Amygdala (tissue), 56 donors: ENCODE measurements around the gene RNF126.
"Not testable (repeated sequence)": the region's sequence is repeated elsewhere in the genome, so short reads cannot be mapped to it uniquely, and the experiment has no call there.

Source experiments
- DNase-seq, 56 donors: peaks; one replicate each; lab custom pipeline; 2025; lab: John Stamatoyannopoulos, UW

Gene RNF126

DNA sequence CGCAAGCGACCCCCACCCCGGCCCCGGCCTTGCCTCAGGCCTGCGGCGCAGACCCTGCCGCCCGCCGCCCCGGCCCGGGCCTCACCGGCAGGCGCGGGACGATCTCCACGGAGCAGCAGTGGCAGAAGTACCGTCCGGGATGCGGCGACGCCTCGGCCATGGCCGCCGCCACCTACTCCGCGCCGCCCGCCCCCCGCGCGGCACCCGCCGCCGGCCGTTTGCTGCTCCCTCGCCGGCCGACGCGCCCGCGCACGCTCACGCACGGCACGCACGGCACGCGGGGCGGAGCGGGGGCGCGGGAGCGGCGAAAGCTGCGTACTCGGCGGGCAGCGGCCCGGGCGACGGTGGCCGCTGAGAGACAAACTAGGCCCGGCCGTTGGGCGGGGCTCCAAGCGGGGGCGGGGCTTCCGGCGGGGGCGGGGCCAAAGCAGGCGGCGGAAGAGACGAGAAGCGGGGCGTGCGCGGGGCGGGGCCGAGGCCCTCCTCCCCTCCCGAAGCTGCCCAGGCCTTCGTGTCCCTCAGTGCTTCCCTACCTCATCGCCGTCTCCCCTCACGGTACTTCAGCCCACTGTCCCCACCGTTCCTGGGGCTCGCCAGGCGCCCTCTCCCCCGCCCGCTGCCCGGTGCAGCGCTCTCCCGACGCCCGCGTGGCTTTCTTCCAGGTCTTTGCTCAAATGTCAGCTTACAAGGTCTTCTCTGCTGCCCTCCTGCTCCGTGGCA is at the start of gene RNF126:
RNF126 (minus strand) TSS at position 253 of the 720 bp plus-strand sequence; CDS start at position 160, 93 bp downstream.
- peak in 55 of 56 donors; percentile 47 to 93 (median 83) for DNase-seq

DNA sequence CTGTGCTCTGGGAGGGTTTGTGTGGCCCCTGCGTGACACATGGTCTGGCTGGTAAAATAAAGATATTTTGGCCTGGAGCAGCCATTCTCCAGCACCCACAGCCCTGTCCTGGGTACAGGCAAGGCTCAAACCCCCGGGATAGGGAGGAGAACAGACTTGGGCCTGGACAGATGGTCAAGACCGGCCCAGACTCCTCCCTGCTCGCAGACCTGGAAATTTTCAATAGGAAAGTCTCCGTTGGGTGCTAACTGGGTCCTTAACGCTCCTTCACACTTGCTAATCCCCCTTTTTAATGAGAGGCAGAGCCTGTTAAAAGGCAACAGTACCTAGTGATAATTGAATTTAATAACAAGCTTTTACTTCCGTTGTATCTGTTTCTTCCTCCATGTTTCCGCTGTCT is 48.2 kb upstream of the RNF126 start:
- DNase-seq = no peak

- DNase-seq = peak in 3 of 56 donors; percentile 12 to 37 (median 19)
Measured at GRCh38 chr19:710767-711166, 47.8 kb upstream of the RNF126 start.

DNA sequence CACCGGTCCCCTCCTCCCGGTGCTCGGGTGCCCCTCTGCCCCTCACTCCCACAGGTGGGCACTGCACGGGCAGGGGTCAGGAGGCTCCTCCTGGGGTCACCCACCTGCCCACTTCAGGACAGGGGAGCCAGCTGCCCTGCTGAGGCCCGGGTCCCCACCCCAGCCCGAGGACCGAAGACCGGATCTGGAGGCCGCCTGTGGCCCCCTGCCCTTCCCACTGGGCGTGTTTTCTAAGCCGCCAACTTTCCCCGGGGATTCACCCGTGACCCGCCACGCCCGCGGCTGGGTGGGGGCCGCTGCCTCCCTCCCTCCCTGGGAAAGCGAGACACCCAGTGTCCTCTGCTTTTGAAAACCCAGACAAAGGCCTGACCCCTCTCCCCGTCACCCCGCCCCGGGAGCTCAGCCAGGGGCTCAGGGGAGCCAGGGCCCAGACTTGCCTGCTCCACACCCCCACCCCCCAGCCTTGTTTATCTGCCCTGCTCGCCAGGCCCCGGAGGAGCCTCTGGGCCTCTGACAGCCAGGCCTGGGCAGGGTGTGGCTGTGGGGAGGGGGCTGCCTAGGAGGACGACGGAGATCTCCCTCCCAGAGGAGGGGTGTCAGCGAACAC is 47.1 kb upstream of the RNF126 start:
- peak in 27 of 56 donors; percentile 4 to 65 (median 23) for DNase-seq

GRCh38 chr19:709196-709964 is 46.4 kb upstream of the RNF126 start:
- DNase-seq = peak in 1 of 56 donors; percentile 6

- peak in 20 of 56 donors; percentile 2 to 64 (median 34) for DNase-seq
Measured at GRCh38 chr19:708154-709143, 45.4 kb upstream of the RNF126 start, which contains the start of gene PALM. Gene PALM (plus strand): TSS chr19:708935. CDS start chr19:709147, 212 bp downstream.

- no peak for DNase-seq
Measured at GRCh38 chr19:704447-704741, 41.4 kb upstream of the RNF126 start.

DNA sequence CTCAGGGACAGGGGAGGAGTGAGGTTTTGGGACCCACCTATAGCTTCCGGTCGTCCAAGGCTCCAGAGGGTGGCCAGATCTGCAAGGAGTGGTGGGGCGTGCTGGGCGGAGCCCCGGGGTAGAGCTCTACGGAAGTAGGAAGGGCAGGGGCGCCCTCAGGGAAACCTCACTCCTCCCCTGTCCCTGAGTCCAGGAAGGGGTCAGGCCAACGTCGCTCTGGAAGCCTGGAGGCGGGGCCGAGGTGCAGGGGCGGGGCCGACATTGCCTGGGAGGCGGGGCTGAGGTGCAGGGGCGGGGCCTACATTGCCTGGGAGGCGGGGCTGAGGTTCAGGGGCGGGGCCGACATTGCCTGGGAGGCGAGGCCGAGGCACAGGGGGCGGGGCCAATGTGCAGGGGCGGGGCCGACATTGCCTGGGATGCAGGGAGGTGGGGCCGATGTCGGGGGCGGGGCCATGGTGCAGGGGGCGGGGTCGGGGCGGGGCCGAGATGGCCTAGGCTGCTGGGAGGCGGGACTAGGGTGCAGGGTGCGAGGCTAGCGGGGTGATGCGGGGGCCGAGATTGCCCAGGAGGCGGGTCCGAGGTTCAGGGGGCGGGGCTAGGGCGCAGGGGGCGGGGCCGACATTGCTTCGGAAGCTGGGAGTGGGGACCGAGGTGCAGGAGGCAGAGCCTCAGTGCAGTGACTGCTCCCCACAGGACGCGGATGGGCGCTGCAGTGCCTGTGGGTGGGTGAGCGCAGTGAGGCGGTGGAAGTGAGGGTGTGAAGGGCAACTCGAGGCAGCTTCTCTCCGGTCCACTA is 40.8 kb upstream of the RNF126 start:
- peak in 11 of 56 donors; percentile 10 to 76 (median 23) for DNase-seq

DNA sequence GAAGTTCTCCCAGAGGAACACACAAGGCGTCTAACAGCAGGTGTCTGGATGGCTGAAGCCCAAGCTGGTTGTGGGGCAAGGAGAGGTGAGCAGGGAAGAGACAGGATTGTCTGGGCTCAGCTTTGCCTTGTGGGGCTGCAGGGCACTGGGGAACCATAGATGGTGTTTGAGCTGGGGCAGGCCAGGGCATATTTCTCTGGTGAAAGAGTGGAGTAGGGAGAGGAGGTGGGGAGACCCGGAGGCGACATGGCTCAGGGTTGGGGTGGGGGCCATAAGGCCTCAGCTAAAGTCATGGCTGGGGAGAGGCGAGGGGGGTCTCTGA is 40.3 kb upstream of the RNF126 start:
- DNase-seq = no peak

DNA sequence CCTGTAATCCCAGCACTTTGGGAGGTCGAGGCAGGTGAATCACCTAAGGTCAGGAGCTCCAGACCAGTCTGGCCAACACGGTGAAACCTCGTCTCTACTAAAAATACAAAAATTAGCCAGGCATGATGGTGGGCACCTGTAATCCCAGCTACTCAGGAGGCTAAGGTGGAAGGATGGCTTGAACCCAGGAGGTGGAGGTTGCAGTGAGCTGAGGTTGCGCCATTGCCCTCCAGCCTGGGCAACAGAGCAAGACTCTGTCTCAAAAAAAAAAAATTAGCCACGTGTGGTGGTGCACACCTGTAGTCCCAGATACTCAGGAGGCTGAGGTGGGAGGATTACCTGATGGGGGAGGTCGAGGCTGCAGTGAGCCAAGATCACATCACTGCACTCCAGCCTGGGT is 39.8 kb upstream of the RNF126 start:
- not testable (repeated sequence) for DNase-seq

- not testable (repeated sequence) for DNase-seq
Measured at GRCh38 chr19:699885-700284, 36.9 kb upstream of the RNF126 start.

GRCh38 chr19:698529-698928 is 35.5 kb upstream of the RNF126 start:
- DNase-seq = not testable (repeated sequence)

DNA sequence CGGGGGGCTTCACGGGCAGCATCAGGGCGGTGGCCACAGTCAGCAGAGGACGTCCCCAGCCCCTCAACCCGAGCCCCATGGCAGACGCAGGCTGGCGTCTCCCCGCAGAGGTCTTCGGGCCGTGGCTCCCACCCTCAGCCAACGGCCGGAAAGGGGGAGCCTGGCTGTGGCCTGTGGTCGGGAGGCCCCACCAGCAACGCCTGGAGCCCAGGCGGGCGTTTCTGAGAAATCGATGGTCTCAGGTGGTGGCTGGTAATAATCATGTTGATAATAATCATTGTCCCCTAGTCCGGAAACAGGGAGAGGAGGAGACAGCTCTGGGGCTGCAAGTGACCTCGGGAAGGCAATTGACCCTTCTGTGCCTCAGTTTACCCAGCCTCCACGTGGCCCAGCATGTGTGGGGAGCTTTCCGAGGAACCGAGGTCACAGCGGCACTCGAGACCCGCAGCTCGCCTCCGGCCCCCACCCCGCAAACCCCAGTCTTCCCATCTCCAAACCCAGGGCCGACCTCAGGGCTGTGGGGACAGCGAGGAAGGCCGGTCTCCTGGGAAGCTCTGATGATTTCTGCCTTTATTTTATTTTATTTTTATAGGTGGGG is 32.4 kb upstream of the RNF126 start, which contains the start of gene PRSS57:
PRSS57 (minus strand) TSS at position 101 of the 598 bp plus-strand sequence; CDS start at position 79, 22 bp downstream.
- DNase-seq = no peak

DNA sequence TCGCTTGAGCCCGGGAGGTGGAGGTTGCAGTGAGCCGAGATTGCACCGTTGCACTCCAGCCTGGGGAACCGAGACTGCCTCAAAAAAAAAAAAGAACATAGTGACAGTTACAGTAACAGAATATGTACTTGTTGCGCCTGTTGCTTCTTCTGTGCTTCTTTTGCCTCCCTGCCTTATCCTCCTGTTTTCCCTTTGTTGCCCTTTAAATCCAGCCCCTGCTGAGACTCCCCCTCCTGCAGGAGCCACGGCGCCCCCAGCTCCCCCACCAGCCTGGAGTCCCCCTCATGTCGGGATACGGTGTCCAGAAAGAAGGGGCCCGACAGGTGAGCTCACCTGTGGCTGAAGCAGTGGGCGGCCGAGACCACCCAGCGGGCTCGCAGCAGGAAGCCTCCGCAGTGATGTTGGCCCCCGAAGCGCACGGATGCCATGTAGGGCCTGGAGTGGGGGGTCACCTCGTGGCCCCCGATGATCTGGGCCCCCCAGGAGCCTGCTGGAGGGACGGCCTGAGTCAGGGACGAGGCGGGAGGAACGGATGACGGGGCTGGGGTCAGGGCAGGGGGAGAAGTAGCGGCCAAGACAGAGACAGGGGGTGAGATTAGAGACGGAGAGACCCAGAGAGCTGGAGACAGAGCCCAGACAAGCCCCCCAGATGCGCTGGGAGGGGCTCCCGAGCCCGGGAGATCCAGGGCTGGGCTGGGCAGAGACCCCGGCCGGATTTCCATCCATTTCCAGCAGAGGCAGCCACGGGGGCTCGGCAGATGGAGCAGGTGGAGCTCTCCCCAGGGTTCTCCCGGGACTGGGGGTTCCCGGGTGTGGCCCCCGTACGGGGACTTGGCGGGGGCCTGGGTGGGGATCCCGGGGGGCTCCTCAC is 31.7 kb upstream of the RNF126 start:
- no peak for DNase-seq

DNA sequence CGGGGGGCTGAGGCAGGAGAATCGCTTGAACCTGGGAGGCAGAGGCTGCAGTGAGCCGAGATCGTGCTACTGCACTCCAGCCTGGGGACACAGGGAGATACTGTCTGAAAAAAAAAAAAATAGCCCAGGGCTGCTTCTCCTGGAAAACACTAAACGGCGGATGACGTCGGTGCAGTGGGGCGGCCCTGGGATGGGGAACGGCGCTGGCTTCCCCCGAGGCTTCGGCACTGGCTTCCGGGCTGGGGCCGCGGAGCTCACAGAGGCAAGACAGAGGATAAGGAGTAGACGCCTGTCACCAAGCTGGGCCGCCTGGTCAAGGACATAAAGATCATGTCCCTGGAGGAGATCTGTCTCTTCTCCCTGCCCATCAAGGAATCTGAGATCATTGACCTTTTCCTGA is 27.2 kb upstream of the RNF126 start:
- no peak for DNase-seq

DNA sequence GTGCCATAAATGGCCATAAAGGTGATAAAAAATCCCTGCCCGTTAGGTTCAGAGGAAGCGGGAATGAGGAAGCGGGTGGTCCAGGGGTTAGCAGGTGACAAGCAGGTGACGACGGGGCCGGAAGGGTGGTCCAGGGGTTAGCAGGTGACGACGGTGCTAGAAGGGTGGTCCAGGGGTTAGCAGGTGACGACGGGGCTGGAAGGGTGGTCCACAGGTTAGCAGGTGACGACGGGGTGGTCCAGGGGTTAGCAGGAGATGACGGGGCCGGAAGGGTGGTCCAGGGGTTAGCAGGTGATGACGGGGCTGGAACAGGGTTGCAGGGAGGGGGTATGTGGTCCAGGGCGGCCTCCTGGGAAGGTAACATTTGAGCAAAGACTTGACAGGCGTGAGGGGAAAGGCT is 26.0 kb upstream of the RNF126 start:
- no peak for DNase-seq

DNA sequence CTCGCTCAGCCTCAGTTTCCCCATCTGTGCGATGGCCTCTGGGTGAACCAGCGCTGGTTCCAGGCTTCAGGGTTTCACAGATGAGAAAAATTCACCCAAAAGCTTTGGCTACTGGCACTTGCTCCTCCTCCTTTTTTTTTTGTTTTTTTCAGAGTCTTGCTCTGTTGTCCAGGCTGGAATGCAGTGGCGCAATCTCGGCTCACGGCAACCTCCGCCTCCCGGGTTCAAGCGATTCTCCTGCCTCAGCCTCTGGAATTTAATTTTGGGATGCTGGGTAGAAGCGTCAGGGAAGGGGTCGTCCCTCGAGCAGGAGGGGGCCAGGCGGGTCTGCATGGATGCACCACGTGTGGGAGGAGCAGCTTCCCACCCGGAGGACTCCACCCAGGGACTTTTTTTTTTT is 25.2 kb upstream of the RNF126 start:
- no peak for DNase-seq

DNA sequence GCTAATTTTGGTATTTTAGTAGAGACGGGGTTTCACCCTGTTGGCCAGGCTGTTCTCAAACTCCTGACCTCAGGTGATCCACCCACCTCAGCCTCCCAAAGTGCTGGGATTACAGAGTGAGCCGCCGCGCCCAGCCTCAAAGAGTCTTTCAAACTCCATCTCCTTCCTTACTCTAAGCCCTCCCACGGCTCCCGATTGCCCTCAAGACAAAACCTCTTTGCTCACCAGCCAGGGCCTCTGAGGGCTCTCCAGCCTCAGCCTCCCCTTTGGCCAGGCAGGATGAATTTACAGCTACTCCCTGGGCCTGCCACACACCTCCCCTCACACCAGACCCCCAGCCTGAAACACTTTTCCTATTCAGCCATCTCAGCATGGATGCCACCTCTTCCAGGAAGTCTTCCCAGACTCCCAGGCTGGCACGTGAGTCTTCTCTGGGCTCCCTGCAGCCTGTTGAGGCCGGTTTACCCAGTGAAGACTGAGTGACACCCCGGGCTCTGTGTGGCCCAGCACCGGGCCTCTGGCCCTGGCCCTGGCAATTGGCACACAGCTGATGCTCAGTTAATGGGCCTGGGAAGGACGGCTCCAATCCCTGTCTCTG is 24.7 kb upstream of the RNF126 start:
- no peak for DNase-seq
